ENCODE data around the gene CELF2.

DNA sequence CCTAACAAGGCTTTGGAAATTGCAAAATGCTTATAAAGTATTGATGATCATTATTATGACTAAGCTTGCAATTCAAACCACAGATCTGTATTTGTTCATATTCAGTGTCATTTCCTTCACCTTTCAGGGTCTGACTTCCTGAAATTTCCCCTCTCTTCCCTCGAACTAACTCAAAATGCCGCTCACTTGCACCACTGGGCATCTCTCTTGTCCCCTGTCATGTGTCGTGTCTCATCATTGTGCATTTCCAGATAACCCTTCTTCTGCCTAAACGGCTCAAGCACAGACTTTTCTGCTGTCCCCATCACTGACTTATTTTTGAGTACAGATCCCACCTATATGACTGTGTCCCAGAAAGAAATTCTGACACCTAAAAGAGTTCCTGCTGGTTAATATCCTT, 41.0 kb upstream of the CELF2 start:
- TF ChIP-seq, protein P1, sequence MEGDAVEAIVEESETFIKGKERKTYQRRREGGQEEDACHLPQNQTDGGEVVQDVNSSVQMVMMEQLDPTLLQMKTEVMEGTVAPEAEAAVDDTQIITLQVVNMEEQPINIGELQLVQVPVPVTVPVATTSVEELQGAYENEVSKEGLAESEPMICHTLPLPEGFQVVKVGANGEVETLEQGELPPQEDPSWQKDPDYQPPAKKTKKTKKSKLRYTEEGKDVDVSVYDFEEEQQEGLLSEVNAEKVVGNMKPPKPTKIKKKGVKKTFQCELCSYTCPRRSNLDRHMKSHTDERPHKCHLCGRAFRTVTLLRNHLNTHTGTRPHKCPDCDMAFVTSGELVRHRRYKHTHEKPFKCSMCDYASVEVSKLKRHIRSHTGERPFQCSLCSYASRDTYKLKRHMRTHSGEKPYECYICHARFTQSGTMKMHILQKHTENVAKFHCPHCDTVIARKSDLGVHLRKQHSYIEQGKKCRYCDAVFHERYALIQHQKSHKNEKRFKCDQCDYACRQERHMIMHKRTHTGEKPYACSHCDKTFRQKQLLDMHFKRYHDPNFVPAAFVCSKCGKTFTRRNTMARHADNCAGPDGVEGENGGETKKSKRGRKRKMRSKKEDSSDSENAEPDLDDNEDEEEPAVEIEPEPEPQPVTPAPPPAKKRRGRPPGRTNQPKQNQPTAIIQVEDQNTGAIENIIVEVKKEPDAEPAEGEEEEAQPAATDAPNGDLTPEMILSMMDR (IDR thresholded peaks at IDR 0.05; ENCODE audit: poor library complexity): no peak
- TF ChIP-seq EZH2phosphoT487 (IDR thresholded peaks at IDR 0.05; ENCODE audit: low read depth, severe bottlenecking, unreplicated experiment) (no peak), EZH2 (IDR thresholded peaks at IDR 0.05; ENCODE audit: borderline replicate concordance) (no peak)

Data from hepatocyte (in vitro differentiated cells).